ENCODE results near the gene FERMT1. TPM values are rescaled to one million over a fixed set of nuclear protein-coding genes. Genes with fewer than 3 reads are reported as not detected.

The FERMT1 gene
- polyA plus RNA-seq, 1 donor (not counting 4 experiments of a cell fraction or from before 2014, with no cell fraction given), result 134 TPM

DNA sequence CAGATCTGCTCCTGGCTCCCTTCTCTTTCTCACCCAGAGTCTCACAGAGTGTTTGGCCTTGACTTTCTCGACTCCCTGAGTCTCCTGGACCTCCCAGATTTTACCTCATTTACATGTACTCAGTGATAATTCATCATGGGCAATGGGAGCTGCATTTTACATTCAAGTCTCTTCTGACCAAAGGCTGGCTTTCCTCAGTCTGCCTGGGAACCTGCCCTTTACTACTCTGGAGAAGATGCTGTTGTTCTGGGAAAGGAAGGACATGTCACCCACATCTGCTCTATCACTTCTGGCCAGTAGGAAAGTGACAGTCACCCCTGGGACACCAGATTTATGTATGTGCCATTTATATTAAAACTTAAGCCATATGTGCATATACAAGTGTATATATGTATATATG lies 76.4 kb downstream of the FERMT1 start:
- no peak for TF ChIP-seq EZH2 (IDR thresholded peaks at IDR 0.05; ENCODE audit: low read length)
- TF ChIP-seq, protein P1, sequence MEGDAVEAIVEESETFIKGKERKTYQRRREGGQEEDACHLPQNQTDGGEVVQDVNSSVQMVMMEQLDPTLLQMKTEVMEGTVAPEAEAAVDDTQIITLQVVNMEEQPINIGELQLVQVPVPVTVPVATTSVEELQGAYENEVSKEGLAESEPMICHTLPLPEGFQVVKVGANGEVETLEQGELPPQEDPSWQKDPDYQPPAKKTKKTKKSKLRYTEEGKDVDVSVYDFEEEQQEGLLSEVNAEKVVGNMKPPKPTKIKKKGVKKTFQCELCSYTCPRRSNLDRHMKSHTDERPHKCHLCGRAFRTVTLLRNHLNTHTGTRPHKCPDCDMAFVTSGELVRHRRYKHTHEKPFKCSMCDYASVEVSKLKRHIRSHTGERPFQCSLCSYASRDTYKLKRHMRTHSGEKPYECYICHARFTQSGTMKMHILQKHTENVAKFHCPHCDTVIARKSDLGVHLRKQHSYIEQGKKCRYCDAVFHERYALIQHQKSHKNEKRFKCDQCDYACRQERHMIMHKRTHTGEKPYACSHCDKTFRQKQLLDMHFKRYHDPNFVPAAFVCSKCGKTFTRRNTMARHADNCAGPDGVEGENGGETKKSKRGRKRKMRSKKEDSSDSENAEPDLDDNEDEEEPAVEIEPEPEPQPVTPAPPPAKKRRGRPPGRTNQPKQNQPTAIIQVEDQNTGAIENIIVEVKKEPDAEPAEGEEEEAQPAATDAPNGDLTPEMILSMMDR (optimal IDR thresholded peaks at IDR 0.05 in 1 of 3, IDR thresholded peaks at IDR 0.05 in 1 of 3, conservative IDR thresholded peaks at IDR 0.05 in 1 of 3; ENCODE audit: extremely low read depth in 1 of 3, insufficient read depth in 2 of 3, low read length in 3 of 3), result no peak
- dilution Hi-C loops (cut with MboI; ENCODE audit: extremely low pct_ligation_motif_present, low sequenced_read_pairs), result no loop called here
- no peak for FAIRE-seq

DNA sequence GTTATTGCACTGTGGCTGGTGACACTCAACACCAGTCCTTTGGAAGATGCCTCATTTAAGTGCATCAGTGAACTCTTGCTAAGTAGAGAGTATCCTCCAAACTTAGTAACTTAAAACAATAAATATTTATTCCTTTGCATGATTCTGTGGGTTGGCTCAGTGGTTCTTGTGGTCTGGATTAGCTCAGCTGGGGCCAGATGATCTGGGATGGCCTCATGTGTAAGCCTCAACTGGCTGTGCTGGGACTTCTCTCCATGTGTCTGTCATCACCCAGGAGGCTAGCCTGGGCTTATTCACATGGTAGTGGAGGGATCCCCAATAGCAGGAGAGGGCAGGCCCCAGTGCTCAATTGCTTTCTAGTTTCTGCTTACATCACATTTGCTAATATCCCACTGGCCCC lies 77.3 kb downstream of the FERMT1 start:
- TF ChIP-seq, protein P1 (optimal IDR thresholded peaks at IDR 0.05 in 1 of 3, IDR thresholded peaks at IDR 0.05 in 1 of 3, conservative IDR thresholded peaks at IDR 0.05 in 1 of 3; ENCODE audit: extremely low read depth in 1 of 3, insufficient read depth in 2 of 3, low read length in 3 of 3), result no peak
- TF ChIP-seq EZH2 (IDR thresholded peaks at IDR 0.05; ENCODE audit: low read length), result no peak
- H3K9me3 ChIP-seq (ENCODE audit: control insufficient read depth, low read depth, low read length), result no peaks in the 10 kb centered on the region
- no peaks in the 10 kb centered on the region for H3K27me3 ChIP-seq (ENCODE audit: control insufficient read depth, extremely low read depth, insufficient read depth, low read length)
- no peaks in the 10 kb centered on the region for H3K4me1 ChIP-seq (ENCODE audit: control insufficient read depth, extremely low read depth, insufficient read depth, low read length)
- no peaks in the 10 kb centered on the region for H4K20me1 ChIP-seq (ENCODE audit: control insufficient read depth, extremely low read depth, insufficient read depth, low read length)
- H3K4me2 ChIP-seq (ENCODE audit: control insufficient read depth, extremely low read depth, insufficient read depth, low read depth, low read length), result no peak overlapping the region
- peaks cover 6% of the 10 kb centered on the region in 2 experiments for H3K36me3 ChIP-seq (ENCODE audit: control insufficient read depth in 2 of 2, extremely low read depth in 1 of 2, insufficient read depth in 2 of 2, low read length in 2 of 2)
- dilution Hi-C loops (cut with MboI; ENCODE audit: extremely low pct_ligation_motif_present, low sequenced_read_pairs), result no loop called here
- no peak overlapping the region for H3K27ac ChIP-seq (ENCODE audit: control insufficient read depth, insufficient read depth, low read length)
- DNase-seq (ENCODE audit: low read depth, low spot score), result no peak
- no peak for FAIRE-seq
- no peaks in the 10 kb centered on the region for H3K9me1 ChIP-seq (ENCODE audit: control insufficient read depth, extremely low read depth, insufficient read depth, low read length)
- no peak overlapping the region for H3K9ac ChIP-seq (ENCODE audit: control insufficient read depth, extremely low read depth, insufficient read depth, low read length)
- H3K79me2 ChIP-seq (ENCODE audit: control insufficient read depth, insufficient read depth, low read length), result no peaks in the 10 kb centered on the region
- no peak overlapping the region for H3K4me3 ChIP-seq (ENCODE audit: control insufficient read depth in 2 of 3, extremely low read depth in 1 of 3, insufficient read depth in 2 of 3, low read depth in 1 of 3, low read length in 3 of 3)
- H2AFZ ChIP-seq (ENCODE audit: control insufficient read depth, low read length), result no peak overlapping the region

More for the DNA sequence above, 76.4 kb downstream of the FERMT1 start:
- Histone ChIP-seq H3K4me2 (ENCODE audit: control insufficient read depth, extremely low read depth, insufficient read depth, low read depth, low read length) (no peak overlapping the region), H3K4me1 (ENCODE audit: control insufficient read depth, extremely low read depth, insufficient read depth, low read length) (no peaks in the 10 kb centered on the region), H3K79me2 (ENCODE audit: control insufficient read depth, insufficient read depth, low read length) (no peaks in the 10 kb centered on the region), H2AFZ (ENCODE audit: control insufficient read depth, low read length) (no peak overlapping the region), H3K27me3 (ENCODE audit: control insufficient read depth, extremely low read depth, insufficient read depth, low read length) (no peaks in the 10 kb centered on the region), H3K27ac (ENCODE audit: control insufficient read depth, insufficient read depth, low read length) (no peak overlapping the region), H3K9me1 (ENCODE audit: control insufficient read depth, extremely low read depth, insufficient read depth, low read length) (no peaks in the 10 kb centered on the region), H3K36me3 (ENCODE audit: control insufficient read depth in 2 of 2, extremely low read depth in 1 of 2, insufficient read depth in 2 of 2, low read length in 2 of 2) (peaks cover 3% of the 10 kb centered on the region in 2 experiments), H3K4me3 (ENCODE audit: control insufficient read depth in 2 of 3, extremely low read depth in 1 of 3, insufficient read depth in 2 of 3, low read depth in 1 of 3, low read length in 3 of 3) (no peak overlapping the region), H4K20me1 (ENCODE audit: control insufficient read depth, extremely low read depth, insufficient read depth, low read length) (no peaks in the 10 kb centered on the region), H3K9ac (ENCODE audit: control insufficient read depth, extremely low read depth, insufficient read depth, low read length) (no peak overlapping the region), H3K9me3 (ENCODE audit: control insufficient read depth, low read depth, low read length) (no peaks in the 10 kb centered on the region)
- DNase-seq (ENCODE audit: low read depth, low spot score), result no peak

Measured in keratinocyte (primary cell).